Inflammatory macrophage (primary cell): ENCODE results near the gene TPBGL.
"Not testable (repeated sequence)": the region's sequence is repeated elsewhere in the genome, so short reads cannot be mapped to it uniquely, and the experiment has no call there.

Experiments
- DNase-seq, 2 donors: peaks; one replicate each; pipeline ENCODE4 v3.0.0-alpha.2; 2020 to 2022

The TPBGL gene

DNA sequence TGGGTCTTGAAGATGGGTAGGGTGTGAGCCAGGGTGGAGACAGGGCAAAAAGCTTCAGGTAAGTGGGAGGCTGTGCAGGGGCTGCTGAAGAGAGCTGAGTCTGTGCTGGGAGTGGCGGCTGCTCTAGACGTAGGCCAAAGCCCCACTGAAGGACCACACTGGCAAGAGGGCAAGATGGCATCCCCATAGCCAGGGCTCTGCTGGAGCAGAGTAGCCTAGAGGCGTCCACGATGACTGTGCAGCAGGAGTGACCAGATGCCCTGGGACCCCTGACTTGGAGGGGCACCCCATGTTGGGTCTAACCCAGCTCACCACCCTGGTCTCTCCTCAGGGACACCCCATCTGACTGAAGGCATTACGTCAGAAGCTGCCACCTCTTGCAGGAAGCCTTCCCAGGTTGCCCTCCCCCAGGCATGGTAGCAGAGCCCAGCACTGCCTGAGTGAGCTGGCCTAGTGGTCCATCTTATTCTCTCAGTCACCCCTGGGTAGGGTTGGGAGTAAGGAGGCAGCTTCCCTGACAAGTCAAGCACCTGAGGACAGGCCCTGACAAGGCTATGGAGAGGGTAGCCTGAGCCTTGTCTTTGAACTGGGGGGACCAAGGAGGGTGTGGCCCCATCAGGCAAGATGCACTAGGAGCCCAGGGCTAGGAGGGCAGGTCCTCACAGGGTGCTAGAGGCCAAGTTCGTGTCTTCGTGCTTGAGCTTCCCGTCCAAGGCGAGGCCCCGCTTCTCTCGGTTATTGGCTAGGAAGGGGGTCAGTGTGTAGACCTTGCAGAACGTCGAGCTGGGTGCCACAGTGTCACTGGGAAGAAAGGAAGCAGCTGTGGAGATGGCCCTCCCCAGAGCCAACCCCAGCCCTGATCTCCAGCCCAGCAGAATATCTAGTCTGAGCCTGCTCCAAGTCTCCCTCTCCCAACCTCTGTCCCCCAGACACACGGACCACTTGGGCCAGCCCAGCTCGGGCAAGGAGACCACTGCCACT is 33.1 kb downstream of the TPBGL start:
- DNase-seq: no peak

- DNase-seq: not testable (repeated sequence)
These were observed 34.1 kb downstream of the TPBGL start for GRCh38 chr11:75274716-75275115.

GRCh38 chr11:75275581-75275980 is 35.0 kb downstream of the TPBGL start:
- DNase-seq: peak; percentile 50 to 68

DNA sequence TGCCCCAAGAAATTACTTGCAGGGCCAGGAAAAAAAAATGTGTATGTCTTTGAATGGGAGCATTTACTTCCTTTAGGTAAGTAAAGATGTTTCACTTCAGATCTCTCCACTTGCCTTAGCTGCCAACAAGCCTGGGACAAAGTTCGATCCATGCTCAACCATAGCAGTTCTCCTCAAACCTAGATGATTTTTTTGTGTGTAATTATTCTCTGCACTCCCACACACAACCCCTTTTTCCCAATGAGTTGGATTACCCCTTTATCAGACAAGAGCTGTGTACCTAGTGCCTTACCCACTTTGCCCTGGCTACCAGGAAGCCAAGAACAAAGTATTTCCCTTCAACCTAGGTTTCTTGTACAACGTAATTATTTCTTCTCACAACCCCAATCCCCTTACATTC is 35.6 kb downstream of the TPBGL start:
- no peak for DNase-seq

DNA sequence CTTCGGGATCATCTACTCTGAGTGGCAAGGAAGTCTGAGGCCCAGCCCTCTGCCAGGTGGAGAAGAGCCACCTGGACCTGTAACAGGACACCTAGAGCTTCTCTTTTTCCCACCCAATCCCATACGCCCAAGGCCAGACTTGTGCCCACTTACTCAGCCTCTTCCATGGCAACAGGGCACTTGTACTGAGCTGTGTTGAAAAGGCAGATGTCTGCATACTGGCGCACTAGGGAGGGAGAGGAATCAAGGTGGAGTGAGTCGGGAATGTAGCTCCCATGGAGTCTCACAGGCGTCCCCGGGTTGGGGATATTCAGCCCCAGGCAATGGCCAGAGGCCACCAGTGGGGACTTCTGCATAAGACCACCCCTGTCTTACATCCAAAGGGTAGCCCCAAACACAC is 36.1 kb downstream of the TPBGL start:
- DNase-seq: no peak

- no peak for DNase-seq
These were observed 36.7 kb downstream of the TPBGL start for GRCh38 chr11:75277211-75277805.

DNA sequence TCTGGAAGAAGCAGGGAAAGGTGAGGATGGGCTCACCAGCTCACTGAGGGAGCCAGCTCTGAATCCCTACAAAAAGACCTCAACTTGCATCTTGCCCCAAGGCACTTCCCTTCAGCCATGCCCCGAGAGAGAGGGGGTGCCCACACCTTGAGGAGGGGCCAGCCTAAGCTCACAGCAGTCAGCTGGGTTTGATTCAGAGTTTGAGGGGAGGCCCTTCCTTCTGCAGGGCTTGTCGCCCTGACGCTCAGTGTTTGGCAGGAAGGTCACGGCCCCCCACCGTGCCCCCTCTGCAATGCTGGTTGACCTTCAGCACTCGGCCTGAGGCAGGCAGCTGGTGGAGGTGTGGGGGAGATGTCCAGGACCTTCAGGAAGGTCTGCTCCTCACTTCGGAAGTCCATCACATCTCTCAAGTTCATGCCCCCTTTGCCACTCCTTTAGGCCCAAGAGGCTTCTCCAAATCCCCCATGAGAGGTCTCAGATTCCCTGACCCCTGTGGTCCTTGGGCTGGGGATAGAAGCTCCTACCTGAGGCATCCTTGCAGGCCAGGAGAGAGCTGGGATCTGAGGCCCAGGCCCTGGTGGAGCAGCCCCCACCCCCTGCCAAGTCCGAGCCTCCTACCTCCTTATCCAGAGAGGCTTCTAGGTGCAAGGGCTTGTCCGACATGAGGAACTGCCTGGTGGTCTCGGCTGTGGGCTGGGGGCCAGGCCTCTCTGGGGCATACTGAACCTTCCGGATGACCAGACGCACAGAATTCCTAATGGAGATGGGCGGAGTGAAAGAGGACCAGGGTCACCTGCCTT is 37.6 kb downstream of the TPBGL start:
- DNase-seq: no peak

- no peak for DNase-seq
These were observed 38.7 kb downstream of the TPBGL start for GRCh38 chr11:75279273-75279672.

GRCh38 chr11:75280227-75280701 is 39.7 kb downstream of the TPBGL start:
- peak; percentile 71 to 77 for DNase-seq

GRCh38 chr11:75280770-75281468 is 40.3 kb downstream of the TPBGL start:
- no peak for DNase-seq

DNA sequence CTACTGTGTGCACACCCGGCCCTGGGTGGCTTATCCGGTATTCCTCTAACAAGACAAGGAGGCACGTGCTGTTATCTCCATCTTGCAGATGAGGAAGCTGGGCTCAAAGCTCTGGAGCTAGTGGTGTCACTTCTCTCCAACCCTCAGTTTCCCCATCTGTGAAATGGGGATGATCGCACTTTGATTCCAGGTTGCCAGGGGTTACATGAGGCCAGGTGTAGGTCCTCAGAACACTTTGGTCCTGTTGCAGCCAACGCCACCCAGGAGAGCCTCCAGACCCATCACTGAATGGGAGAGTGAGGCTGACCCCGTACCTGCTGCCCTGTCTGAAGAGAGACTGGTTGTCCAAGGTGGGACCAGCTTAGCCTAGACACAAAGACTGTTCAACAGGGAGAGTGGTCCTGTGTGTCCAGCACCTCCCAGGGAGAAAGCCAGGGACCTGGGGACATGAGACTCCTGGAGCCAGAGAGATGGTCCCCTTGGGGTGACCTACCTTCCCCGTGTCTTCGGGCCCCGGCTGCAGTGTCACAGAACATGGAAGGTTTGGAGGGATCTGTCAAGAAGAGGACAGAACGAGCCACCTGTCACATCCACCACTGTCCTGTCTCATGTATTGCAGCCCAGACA is 41.0 kb downstream of the TPBGL start:
- DNase-seq: no peak

DNA sequence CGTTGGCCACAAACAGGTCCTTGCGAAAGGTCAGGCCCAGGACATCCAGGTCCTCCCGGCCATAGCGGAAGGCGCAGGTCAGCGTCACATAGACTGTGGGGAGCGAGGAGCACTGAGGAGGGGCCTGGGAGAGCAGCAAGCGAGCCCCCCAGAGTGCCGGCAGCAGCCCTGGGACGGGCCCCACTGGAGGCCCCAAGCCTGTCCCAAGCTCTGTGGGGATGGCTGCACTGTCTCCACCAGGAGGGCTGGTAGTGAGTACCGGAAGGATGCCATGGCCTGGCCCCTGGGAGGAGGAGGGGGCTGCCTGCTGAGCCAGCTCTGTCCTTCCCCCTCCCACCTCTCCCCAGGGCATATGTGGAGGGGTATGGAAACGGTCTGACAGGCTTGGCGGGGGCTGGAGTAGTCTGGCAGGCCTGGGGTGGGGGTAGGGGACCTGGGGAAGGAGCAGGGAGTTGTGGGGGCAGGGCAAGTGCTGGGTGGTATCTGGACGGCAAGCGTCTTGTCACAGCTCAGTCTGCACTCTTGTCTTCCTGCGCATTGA is 42.9 kb downstream of the TPBGL start:
- DNase-seq: no peak

DNA sequence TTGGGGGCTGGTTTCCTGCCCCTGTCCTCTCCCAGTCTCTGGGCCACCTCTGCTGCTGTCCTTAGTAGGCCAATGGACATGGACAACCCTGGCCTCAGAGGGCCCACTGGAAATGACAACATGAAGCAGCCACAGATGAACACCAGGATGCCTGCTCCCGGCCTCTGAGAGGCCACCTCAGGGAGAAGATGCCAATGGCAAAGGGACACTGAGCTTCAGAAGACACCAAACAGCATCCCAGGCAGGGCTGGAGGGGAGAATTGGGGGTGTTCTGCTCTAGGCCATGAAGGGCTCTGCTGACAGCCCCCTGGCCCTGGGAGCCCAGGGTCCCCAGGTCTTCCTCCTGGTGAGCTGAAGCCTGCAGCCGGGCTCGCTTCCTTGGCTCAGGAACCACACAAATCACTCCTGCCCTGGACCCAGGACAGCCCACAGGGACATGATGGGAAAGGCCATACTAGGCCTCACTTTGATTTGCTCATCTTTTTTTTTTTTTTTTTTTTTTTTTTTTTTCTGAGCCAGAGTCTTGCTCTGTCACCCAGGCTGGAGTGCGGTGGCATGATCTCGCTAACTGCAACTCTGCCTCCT is 45.3 kb downstream of the TPBGL start:
- DNase-seq: no peak

GRCh38 chr11:75286826-75287465 is 46.4 kb downstream of the TPBGL start:
- no peak for DNase-seq

- no peak for DNase-seq
These were observed 47.0 kb downstream of the TPBGL start for GRCh38 chr11:75287579-75287978.

GRCh38 chr11:75289511-75289760 is 48.9 kb downstream of the TPBGL start:
- no peak for DNase-seq

- no peak for DNase-seq
These were observed 49.3 kb downstream of the TPBGL start for GRCh38 chr11:75289919-75290318.

DNA sequence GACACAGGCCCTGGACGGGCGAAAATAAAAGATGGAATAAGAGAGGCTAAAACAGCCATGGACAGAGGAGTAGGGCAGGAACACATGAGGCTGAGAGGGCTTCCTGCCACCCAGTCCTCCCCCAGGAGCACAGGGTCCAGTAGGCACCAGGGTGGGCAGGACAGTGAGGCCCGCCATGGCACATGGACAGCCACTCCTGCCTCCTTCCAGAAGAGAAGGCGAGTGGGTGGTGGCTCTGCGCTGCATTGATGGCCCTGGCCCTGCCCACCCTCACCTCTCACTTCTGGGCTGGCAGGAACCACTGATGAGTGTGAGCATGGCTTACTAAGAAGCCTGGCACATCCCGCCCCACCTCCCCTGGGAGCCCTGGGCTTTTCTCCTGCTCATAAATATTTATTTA is 51.2 kb downstream of the TPBGL start:
- DNase-seq: no peak

GRCh38 chr11:75292943-75293342 is 52.4 kb downstream of the TPBGL start:
- DNase-seq: no peak
